ENCODE results near the gene GJA4.

GRCh38 chr1:34800214-34800613 lies 7.4 kb downstream of the GJA4 start:
- TF ChIP-seq POLR2AphosphoS5 (IDR thresholded peaks at IDR 0.05) (no peak), CTCF (IDR thresholded peaks at IDR 0.05; ENCODE audit: poor library complexity, severe bottlenecking) (no peak), RAD21 (conservative IDR thresholded peaks at IDR 0.05) (no peak), SMC3 (conservative IDR thresholded peaks at IDR 0.05; ENCODE audit: poor library complexity) (no peak), EP300 (conservative IDR thresholded peaks at IDR 0.05; ENCODE audit: poor library complexity, severe bottlenecking) (no peak)

Data from neural cell (in vitro differentiated cells).